Mesothelial cell of epicardium (in vitro differentiated cells): ENCODE results near the gene AFF3. TPM values are rescaled to one million over a fixed set of nuclear protein-coding genes. Genes with fewer than 3 reads are reported as not detected.

ENCODE experiments used
- DNase-seq, 2 experiments: peaks; one replicate each; pipeline ENCODE4 v3.0.0; 2021; ENCODE audit warnings: low spot score in 2 of 2; ENCODE audit not compliant: unreplicated experiment in 2 of 2
- H3K27ac Mint-ChIP-seq: 2 replicates; pipeline ENCODE4 v1.8.0; 2021; ENCODE audit warnings: mixed read lengths
- H3K27me3 Mint-ChIP-seq: 2 replicates; pipeline ENCODE4 v1.8.0; 2021; ENCODE audit warnings: low read depth, mixed read lengths
- H3K36me3 Mint-ChIP-seq: 2 replicates; pipeline ENCODE4 v1.8.0; 2021; ENCODE audit warnings: mixed read lengths
- H3K4me1 Mint-ChIP-seq: 2 replicates; pipeline ENCODE4 v1.8.0; 2021; ENCODE audit warnings: mixed read lengths
- H3K4me3 Mint-ChIP-seq: 2 replicates; pipeline ENCODE4 v1.8.0; 2021; ENCODE audit warnings: mild to moderate bottlenecking, moderate library complexity, mixed read lengths
- H3K9me3 Mint-ChIP-seq: 2 replicates; pipeline ENCODE4 v1.8.0; 2021; ENCODE audit warnings: mixed read lengths
- total RNA-seq: library from RNA; stranded (reverse); gene quantifications from 3 replicates; pipeline ENCODE4 v1.2.1, GENCODE V29; 2021
- TF ChIP-seq, protein P1 (sequence below): fragments of 200-600 bp; sonication (generic); IDR thresholded peaks from one replicate; pipeline ENCODE4 v1.5.0; 2021; ENCODE audit warnings: antibody characterized with exemption; ENCODE audit not compliant: unreplicated experiment

Gene AFF3
- total RNA-seq, 1 donor from 2014 or later: 14.4 TPM

DNA sequence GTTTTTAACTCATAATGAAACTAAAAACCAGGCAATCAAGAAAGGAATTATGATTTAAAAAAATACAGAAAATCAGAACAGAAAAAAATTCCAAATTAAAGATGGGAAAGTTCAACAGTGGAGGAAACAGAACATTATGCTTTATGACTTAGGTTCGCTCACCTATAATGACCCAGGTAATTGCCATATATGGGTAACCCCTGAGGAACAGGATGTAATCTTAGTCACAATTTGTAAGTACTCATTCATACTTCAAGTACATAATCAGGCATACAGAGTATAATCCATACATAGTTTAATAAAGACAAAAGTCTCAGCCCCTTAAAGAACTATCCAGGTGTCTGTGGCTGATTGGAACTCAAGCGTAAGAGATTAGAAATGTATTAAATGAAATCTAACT, 159.6 kb downstream of the AFF3 start:
- TF ChIP-seq, protein P1, sequence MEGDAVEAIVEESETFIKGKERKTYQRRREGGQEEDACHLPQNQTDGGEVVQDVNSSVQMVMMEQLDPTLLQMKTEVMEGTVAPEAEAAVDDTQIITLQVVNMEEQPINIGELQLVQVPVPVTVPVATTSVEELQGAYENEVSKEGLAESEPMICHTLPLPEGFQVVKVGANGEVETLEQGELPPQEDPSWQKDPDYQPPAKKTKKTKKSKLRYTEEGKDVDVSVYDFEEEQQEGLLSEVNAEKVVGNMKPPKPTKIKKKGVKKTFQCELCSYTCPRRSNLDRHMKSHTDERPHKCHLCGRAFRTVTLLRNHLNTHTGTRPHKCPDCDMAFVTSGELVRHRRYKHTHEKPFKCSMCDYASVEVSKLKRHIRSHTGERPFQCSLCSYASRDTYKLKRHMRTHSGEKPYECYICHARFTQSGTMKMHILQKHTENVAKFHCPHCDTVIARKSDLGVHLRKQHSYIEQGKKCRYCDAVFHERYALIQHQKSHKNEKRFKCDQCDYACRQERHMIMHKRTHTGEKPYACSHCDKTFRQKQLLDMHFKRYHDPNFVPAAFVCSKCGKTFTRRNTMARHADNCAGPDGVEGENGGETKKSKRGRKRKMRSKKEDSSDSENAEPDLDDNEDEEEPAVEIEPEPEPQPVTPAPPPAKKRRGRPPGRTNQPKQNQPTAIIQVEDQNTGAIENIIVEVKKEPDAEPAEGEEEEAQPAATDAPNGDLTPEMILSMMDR: no peak
- Mint-ChIP-seq H3K4me3 (no peak overlapping the region), H3K27me3 (peaks cover 31% of the 10 kb centered on the region), H3K4me1 (peaks cover 28% of the 10 kb centered on the region), H3K9me3 (peaks cover 5% of the 10 kb centered on the region), H3K27ac (no peak overlapping the region), H3K36me3 (peaks cover 4% of the 10 kb centered on the region)
- no peak for DNase-seq

DNA sequence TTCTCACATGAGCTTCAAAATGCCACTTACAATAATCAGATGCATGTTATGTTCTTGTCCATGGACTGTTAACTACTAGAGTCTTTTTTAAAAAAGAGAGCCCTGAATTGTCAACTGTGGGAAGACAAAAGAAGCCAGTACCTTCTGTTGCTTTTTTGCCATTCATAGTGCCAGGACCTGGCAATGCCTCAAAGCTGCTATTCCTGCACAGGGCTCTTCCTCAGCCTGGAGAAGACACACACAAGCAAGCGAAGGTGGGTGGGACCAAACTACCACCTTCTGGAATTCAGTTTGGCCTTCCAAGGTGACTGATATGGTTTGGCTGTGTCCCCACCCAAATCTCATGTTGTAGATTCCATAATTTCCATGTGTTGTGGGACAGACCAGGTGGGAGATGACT, 160.6 kb downstream of the AFF3 start:
- peaks cover 36% of the 10 kb centered on the region for H3K27me3 Mint-ChIP-seq
- peaks cover 27% of the 10 kb centered on the region for H3K4me1 Mint-ChIP-seq
- H3K36me3 Mint-ChIP-seq: peaks cover 4% of the 10 kb centered on the region
- H3K4me3 Mint-ChIP-seq: no peak overlapping the region
- no peak for DNase-seq
- TF ChIP-seq, protein P1: no peak
- peaks cover 5% of the 10 kb centered on the region for H3K9me3 Mint-ChIP-seq
- H3K27ac Mint-ChIP-seq: no peak overlapping the region

DNA sequence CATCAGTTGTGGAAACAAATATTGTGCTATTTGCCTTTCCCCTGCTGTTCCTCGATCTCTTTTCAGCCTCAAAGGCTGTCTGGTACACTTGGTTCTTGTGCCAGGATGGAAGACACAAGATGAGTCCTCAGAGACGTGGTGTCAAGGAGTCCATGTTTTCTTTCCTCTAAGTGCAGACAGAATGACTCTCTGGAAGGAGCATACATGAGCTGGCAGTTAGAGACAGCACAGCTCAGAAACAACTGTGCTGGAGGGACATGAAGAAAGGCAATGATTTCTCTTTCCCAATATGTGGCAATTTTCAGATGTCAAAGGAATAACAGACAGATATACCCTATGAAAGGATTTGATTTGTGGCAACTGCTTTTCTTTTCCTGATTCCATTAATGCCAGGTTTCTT, 162.2 kb downstream of the AFF3 start:
- no peak overlapping the region for H3K4me3 Mint-ChIP-seq
- H3K36me3 Mint-ChIP-seq: peaks cover 4% of the 10 kb centered on the region
- H3K9me3 Mint-ChIP-seq: peaks cover 5% of the 10 kb centered on the region
- TF ChIP-seq, protein P1: no peak
- H3K4me1 Mint-ChIP-seq: peaks cover 29% of the 10 kb centered on the region
- peaks cover 38% of the 10 kb centered on the region for H3K27me3 Mint-ChIP-seq
- DNase-seq: no peak
- no peak overlapping the region for H3K27ac Mint-ChIP-seq

DNA sequence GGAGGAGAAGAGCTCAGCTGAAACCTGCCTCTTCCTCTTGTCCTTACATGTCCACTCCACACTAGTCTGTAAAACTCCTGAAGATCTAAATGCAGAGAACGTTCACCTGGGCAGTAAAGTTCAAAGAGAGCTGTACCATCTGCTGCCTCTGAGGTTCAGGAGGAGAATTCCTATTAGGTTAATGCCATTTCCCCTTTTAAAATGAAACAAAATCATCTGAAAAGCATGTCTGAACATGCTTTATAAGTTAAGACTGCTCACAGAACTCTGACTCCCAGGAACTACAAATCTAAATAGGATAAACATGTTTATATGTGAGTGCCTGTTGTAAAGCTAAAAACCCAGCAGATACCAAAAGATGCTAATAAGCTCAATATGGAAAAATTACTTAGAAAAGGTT, 164.4 kb downstream of the AFF3 start:
- Mint-ChIP-seq H3K36me3 (peaks cover 4% of the 10 kb centered on the region), H3K27me3 (peaks cover 56% of the 10 kb centered on the region), H3K4me1 (peaks cover 20% of the 10 kb centered on the region), H3K27ac (no peak overlapping the region), H3K9me3 (peaks cover 5% of the 10 kb centered on the region), H3K4me3 (no peak overlapping the region)
- TF ChIP-seq, protein P1: no peak
- DNase-seq: no peak

DNA sequence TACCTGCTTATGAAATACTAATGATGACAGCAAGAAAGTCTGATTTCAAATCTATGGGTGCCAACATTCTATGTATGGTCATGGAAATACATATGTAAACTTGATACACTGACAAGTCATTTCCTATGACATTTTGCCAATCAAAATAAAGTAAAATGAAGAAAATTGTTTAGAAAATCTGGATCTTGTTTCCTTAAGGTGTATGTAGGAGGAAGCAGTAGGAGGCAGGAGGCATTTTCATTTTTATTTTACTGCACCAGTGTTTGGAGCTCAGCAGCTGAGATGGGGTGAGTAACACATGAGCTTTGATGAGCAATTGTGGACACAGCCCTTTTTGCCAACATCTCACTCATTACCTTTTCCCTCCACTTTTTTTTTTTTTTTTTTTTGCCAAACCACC, 167.0 kb downstream of the AFF3 start:
- Mint-ChIP-seq H3K36me3 (no peaks in the 10 kb centered on the region), H3K27me3 (peaks cover 73% of the 10 kb centered on the region), H3K9me3 (no peaks in the 10 kb centered on the region), H3K4me3 (no peak overlapping the region), H3K4me1 (peaks cover 20% of the 10 kb centered on the region), H3K27ac (no peak overlapping the region)
- TF ChIP-seq, protein P1: no peak
- DNase-seq: no peak
